Neutrophil (primary cell): ENCODE measurements around the gene HEXB.

Experiments
- H3K27ac ChIP-seq: fragments of 200-600 bp; sonication (generic); 2 replicates; pipeline ENCODE4 v1.5.1; 2016; ENCODE audit warnings: mild to moderate bottlenecking, moderate library complexity
- H3K27me3 ChIP-seq: fragments of 200-600 bp; sonication (generic); 2 replicates; pipeline ENCODE4 v1.6.0; 2016; ENCODE audit warnings: mild to moderate bottlenecking
- H3K36me3 ChIP-seq: fragments of 200-600 bp; sonication (generic); 2 replicates; pipeline ENCODE4 v1.5.1; 2017
- H3K4me1 ChIP-seq, 2 experiments: fragments of 200-600 bp in 1 of 2; sonication (generic) in 1 of 2; 1 replicate in 1 of 2; 2 replicates in 1 of 2; pipeline versions ENCODE4 v1.5.1 to v1.6.1; 2013 to 2016; ENCODE audit warnings: low read depth in 1 of 2, low read length in 1 of 2, mild to moderate bottlenecking in 1 of 2, moderate library complexity in 1 of 2; ENCODE audit not compliant: control insufficient read depth in 1 of 2, insufficient read depth in 1 of 2
- H3K4me3 ChIP-seq, 2 experiments: fragments of 200-600 bp in 1 of 2; sonication (generic) in 1 of 2; 1 replicate in 1 of 2; 2 replicates in 1 of 2; pipeline ENCODE4 v1.5.1; 2013 to 2016; ENCODE audit warnings: low read depth in 1 of 2, low read length in 1 of 2, mild to moderate bottlenecking in 1 of 2, moderate library complexity in 1 of 2
- H3K9me3 ChIP-seq: fragments of 200-600 bp; sonication (generic); 2 replicates; pipeline ENCODE4 v1.5.1; 2016
- CTCF ChIP-seq: fragments of 200-600 bp; sonication (generic); IDR thresholded peaks from 2 replicates; pipeline ENCODE4 v1.5.1; 2016; ENCODE audit warnings: antibody characterized with exemption

Gene HEXB

GRCh38 chr5:74766849-74767578 is 82.0 kb downstream of the HEXB start, which contains the start of the genes GFM2 and NSA2:
Gene GFM2, minus strand, starts transcription at chr5:74767117. Its CDS starts 3,375 bp downstream, at chr5:74763742.
Gene NSA2, plus strand, starts transcription at chr5:74767249. Its CDS starts 112 bp downstream, at chr5:74767361.
- Histone ChIP-seq H3K27ac (peak within 1 kb of the TSS; percentile 87), H3K4me1 (peaks cover 20 to 22% of the 10 kb centered on the region in 2 experiments), H3K4me3 (peak within 1 kb of the TSS; percentile 80 to 84), H3K27me3 (no peaks in the 10 kb centered on the region), H3K36me3 (peaks cover 37% of the 10 kb centered on the region), H3K9me3 (no peaks in the 10 kb centered on the region)
- no peak for TF ChIP-seq CTCF

GRCh38 chr5:74767579-74767913 is 82.5 kb downstream of the HEXB start:
- no peaks in the 10 kb centered on the region for H3K9me3 ChIP-seq
- H3K27ac ChIP-seq, result peak overlapping the region; percentile 87
- TF ChIP-seq CTCF, result no peak
- H3K4me1 ChIP-seq, result peaks cover 20 to 22% of the 10 kb centered on the region in 2 experiments
- peak overlapping the region; percentile 80 to 84 for H3K4me3 ChIP-seq
- H3K36me3 ChIP-seq, result peaks cover 37% of the 10 kb centered on the region
- no peaks in the 10 kb centered on the region for H3K27me3 ChIP-seq
